CD4-positive, alpha-beta T cell (primary cell): Measurements from ENCODE around the gene PHACTR3. TPM values are rescaled to one million over a fixed set of nuclear protein-coding genes. Genes with fewer than 3 reads are reported as not detected.

ENCODE experiments used
- ATAC-seq: fragments of 200-7000 bp; cut with Tn5 transposase; one replicate; pipeline ENCODE4 v1.10.0; 2022; ENCODE audit warnings: mild to moderate bottlenecking; ENCODE audit not compliant: poor library complexity
- CTCF ChIA-PET: fragments of 350-600 bp; sonication (Branson Sonifier 250); formaldehyde crosslinking; loops from one replicate; lab custom pipeline; 2021; ENCODE audit warnings: antibody characterized with exemption, inconsistent platforms; lab: Charles Lee
- POLR2A ChIA-PET: fragments of 350-600 bp; sonication (Branson Sonifier 250); formaldehyde crosslinking; loops from one replicate; lab custom pipeline; 2021; ENCODE audit warnings: antibody characterized with exemption, inconsistent platforms; lab: Charles Lee
- DNase-seq, 14 experiments: peaks; one replicate each; pipeline ENCODE4 v3.0.0-alpha.2; 2013 to 2020; ENCODE audit warnings: mixed read lengths in 2 of 14
- H3K27ac ChIP-seq, 2 donors: one replicate each; pipeline versions ENCODE4 v1.5.1 to v1.7.0; 2013; ENCODE audit warnings: low read length in 2 of 2, low read depth in 1 of 2, mild to moderate bottlenecking in 1 of 2
- H3K27me3 ChIP-seq, 2 experiments: 1 replicate in 1 of 2; 2 replicates in 1 of 2; pipeline versions ENCODE4 v1.6.1 to v1.7.0; 2013; ENCODE audit warnings: low read length in 2 of 2, control low read depth in 1 of 2, mild to moderate bottlenecking in 1 of 2, moderate library complexity in 1 of 2; ENCODE audit not compliant: insufficient read depth in 2 of 2, control insufficient read depth in 1 of 2
- H3K36me3 ChIP-seq: one replicate; pipeline ENCODE4 v1.6.1; 2013; ENCODE audit warnings: low read length, control low read depth; ENCODE audit not compliant: insufficient read depth
- H3K4me1 ChIP-seq: one replicate; pipeline ENCODE4 v1.6.1; 2013; ENCODE audit warnings: low read length, control low read depth; ENCODE audit not compliant: insufficient read depth
- H3K4me3 ChIP-seq: one replicate; pipeline ENCODE4 v1.5.1; 2013; ENCODE audit warnings: mild to moderate bottlenecking, low read length, moderate library complexity
- H3K9me3 ChIP-seq, 2 experiments: 1 replicate in 1 of 2; 2 replicates in 1 of 2; pipeline versions ENCODE4 v1.6.1 to v1.7.0; 2013; ENCODE audit warnings: low read length in 2 of 2, mild to moderate bottlenecking in 2 of 2, control low read depth in 1 of 2, moderate library complexity in 1 of 2; ENCODE audit not compliant: control insufficient read depth in 1 of 2, insufficient read depth in 1 of 2
- H3K27ac Mint-ChIP-seq: one replicate; pipeline ENCODE4 v1.8.0; 2020; ENCODE audit warnings: mixed read lengths
- H3K27me3 Mint-ChIP-seq: one replicate; pipeline ENCODE4 v1.8.0; 2021; ENCODE audit warnings: mixed read lengths
- H3K36me3 Mint-ChIP-seq: one replicate; pipeline ENCODE4 v1.8.0; 2021; ENCODE audit warnings: low read depth, mixed read lengths
- H3K4me1 Mint-ChIP-seq: one replicate; pipeline ENCODE4 v1.8.0; 2021; ENCODE audit warnings: low read depth, mixed read lengths
- H3K4me3 Mint-ChIP-seq: one replicate; pipeline ENCODE4 v1.8.0; 2020; ENCODE audit warnings: mild to moderate bottlenecking, mixed read lengths
- H3K9me3 Mint-ChIP-seq: one replicate; pipeline ENCODE4 v1.8.0; 2020; ENCODE audit warnings: mixed read lengths
- intact Hi-C, 2 experiments: fragments of 100-400 bp; cut with DNase I in 1 of 2; cut with micrococcal nuclease in 1 of 2; formaldehyde crosslinking; loops; one replicate each; pipeline versions ENCODE4 v1.15.1 to v1.9.0; 2023 to 2025; cut with DNase I, micrococcal nuclease
- total RNA-seq, 174 experiments: library from RNA in 2 of 174; stranded (reverse) in 2 of 174; gene quantifications; one replicate each; pipeline ENCODE4 v1.2.3 and lab custom pipeline; 2021 to 2026
- TF ChIP-seq, protein P1 (sequence below): fragments of 200-600 bp; IDR thresholded peaks from one replicate; pipeline ENCODE4 v1.8.0; 2022; ENCODE audit warnings: antibody characterized with exemption, mild to moderate bottlenecking

Gene PHACTR3
- total RNA-seq, 2 experiments from 2014 or later, result not detected

DNA sequence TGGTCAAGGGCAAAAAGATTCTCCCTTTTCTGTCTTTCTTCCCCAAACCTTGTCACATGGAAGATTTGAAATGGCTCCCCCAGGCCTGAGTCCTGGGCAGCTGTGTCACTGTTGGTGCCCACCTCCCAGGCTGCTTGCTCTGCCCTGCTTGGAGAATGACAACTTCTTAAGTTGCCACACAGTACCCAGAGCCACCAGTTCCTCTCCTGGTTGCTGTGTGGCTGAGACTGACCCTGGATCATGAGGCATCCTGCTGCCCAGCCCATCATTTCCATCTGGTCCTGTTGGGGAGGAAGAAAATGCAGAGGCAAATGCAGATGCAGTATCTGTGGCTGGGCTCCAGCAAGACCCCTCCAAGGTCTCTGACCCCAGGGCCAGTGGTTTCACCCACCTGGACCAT lies 113.7 kb downstream of the PHACTR3 start:
- peaks cover 6% of the 10 kb centered on the region for H3K9me3 Mint-ChIP-seq
- H3K27me3 Mint-ChIP-seq, result peaks cover 11% of the 10 kb centered on the region
- no peak overlapping the region for H3K4me3 Mint-ChIP-seq

DNA sequence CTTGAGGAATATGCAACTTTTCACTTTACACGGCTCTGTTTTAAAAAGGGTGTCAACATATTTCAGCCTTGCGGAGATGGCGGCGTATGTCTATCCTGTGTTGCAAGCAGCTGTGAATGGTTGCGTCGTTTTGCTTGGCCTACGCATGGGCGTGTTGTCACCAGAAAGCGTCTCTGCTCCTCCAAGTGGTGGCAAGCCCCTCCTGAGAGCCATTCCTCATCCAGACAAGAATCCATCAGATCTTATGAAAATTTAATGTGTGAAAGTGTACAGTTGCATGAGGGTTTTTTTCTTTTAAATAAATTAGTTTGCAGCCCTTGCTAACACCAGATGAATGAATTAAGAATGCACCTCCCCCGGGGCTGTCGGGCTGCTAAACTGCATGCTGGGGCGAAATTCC lies 114.4 kb downstream of the PHACTR3 start:
- ChIA-PET POLR2A (no interaction called here), CTCF (no interaction called here)
- no peak overlapping the region for H3K27ac Mint-ChIP-seq
- intact Hi-C loops, result no loop called here
- ATAC-seq, result no peak
- Histone ChIP-seq H3K9me3 (peaks cover 0 to 3% of the 10 kb centered on the region in 2 experiments), H3K36me3 (no peaks in the 10 kb centered on the region), H3K27me3 (no peaks in the 10 kb centered on the region), H3K4me1 (no peaks in the 10 kb centered on the region), H3K27ac (no peak overlapping the region), H3K4me3 (no peak overlapping the region)
- H3K4me1 Mint-ChIP-seq, result no peaks in the 10 kb centered on the region
- no peaks in the 10 kb centered on the region for H3K36me3 Mint-ChIP-seq
- DNase-seq, result no peak
- TF ChIP-seq, protein P1, sequence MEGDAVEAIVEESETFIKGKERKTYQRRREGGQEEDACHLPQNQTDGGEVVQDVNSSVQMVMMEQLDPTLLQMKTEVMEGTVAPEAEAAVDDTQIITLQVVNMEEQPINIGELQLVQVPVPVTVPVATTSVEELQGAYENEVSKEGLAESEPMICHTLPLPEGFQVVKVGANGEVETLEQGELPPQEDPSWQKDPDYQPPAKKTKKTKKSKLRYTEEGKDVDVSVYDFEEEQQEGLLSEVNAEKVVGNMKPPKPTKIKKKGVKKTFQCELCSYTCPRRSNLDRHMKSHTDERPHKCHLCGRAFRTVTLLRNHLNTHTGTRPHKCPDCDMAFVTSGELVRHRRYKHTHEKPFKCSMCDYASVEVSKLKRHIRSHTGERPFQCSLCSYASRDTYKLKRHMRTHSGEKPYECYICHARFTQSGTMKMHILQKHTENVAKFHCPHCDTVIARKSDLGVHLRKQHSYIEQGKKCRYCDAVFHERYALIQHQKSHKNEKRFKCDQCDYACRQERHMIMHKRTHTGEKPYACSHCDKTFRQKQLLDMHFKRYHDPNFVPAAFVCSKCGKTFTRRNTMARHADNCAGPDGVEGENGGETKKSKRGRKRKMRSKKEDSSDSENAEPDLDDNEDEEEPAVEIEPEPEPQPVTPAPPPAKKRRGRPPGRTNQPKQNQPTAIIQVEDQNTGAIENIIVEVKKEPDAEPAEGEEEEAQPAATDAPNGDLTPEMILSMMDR, result no peak
- no peaks in the 10 kb centered on the region for H3K9me3 Mint-ChIP-seq
- peaks cover 11% of the 10 kb centered on the region for H3K27me3 Mint-ChIP-seq
- H3K4me3 Mint-ChIP-seq, result no peak overlapping the region

More for the DNA sequence above, 113.7 kb downstream of the PHACTR3 start:
- H3K4me1 Mint-ChIP-seq, result no peaks in the 10 kb centered on the region
- no peak overlapping the region for H3K27ac Mint-ChIP-seq
- no peak for ATAC-seq
- Histone ChIP-seq H3K27ac (no peak overlapping the region), H3K4me3 (no peak overlapping the region), H3K36me3 (no peaks in the 10 kb centered on the region), H3K9me3 (peaks cover 0 to 3% of the 10 kb centered on the region in 2 experiments), H3K4me1 (no peaks in the 10 kb centered on the region), H3K27me3 (no peaks in the 10 kb centered on the region)
- CTCF ChIA-PET, result no interaction called here
- intact Hi-C loops, result no loop called here
- TF ChIP-seq, protein P1, result no peak
- no peak for DNase-seq
- no peaks in the 10 kb centered on the region for H3K36me3 Mint-ChIP-seq
- POLR2A ChIA-PET, result no interaction called here

DNA sequence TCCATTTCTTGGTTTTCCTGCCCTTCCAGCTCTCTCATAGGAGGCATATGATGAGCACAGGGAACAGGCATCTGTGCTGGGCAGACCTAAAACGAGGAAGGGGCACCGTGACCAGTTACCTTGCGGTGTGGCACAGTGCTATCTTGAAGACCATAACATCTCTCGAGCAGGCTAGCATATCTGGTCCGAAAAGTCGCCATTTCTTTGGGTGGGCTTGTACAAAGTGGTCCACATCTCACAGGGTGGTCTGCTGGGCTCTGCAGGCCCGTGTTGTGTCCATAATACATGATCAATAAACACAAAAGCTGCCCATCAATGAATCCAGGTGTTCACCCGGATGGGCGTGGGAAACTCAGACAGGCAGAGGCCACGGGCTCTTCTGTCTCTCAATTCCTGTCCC lies 115.7 kb downstream of the PHACTR3 start:
- peaks cover 11% of the 10 kb centered on the region for H3K27me3 Mint-ChIP-seq
- no peaks in the 10 kb centered on the region for H3K4me1 Mint-ChIP-seq
- H3K36me3 Mint-ChIP-seq, result no peaks in the 10 kb centered on the region
- ATAC-seq (no peak), DNase-seq (no peak)
- H3K36me3 ChIP-seq, result no peaks in the 10 kb centered on the region
- CTCF ChIA-PET, result no interaction called here
- peaks cover 0 to 3% of the 10 kb centered on the region in 2 experiments for H3K9me3 ChIP-seq
- no peaks in the 10 kb centered on the region for H3K9me3 Mint-ChIP-seq
- H3K27me3 ChIP-seq, result no peaks in the 10 kb centered on the region
- no peak overlapping the region for H3K27ac Mint-ChIP-seq
- H3K27ac ChIP-seq, result no peak overlapping the region
- TF ChIP-seq, protein P1, result no peak
- H3K4me1 ChIP-seq, result no peaks in the 10 kb centered on the region
- POLR2A ChIA-PET, result no interaction called here
- intact Hi-C loops, result no loop called here
- no peak overlapping the region for H3K4me3 ChIP-seq
- no peak overlapping the region for H3K4me3 Mint-ChIP-seq
